HG03432 (cell line): Measurements from ENCODE around the gene CDK4.

Experiments used
- ATAC-seq: cut with Tn5 transposase; IDR thresholded peaks from one replicate; pipeline ENCODE4 v1.9.1; 2021; ENCODE audit warnings: mild to moderate bottlenecking, moderate library complexity; ENCODE audit not compliant: unreplicated experiment

Gene CDK4

GRCh38 chr12:57757771-57758170 lies 5.7 kb upstream of the CDK4 start:
- no peak for ATAC-seq

DNA sequence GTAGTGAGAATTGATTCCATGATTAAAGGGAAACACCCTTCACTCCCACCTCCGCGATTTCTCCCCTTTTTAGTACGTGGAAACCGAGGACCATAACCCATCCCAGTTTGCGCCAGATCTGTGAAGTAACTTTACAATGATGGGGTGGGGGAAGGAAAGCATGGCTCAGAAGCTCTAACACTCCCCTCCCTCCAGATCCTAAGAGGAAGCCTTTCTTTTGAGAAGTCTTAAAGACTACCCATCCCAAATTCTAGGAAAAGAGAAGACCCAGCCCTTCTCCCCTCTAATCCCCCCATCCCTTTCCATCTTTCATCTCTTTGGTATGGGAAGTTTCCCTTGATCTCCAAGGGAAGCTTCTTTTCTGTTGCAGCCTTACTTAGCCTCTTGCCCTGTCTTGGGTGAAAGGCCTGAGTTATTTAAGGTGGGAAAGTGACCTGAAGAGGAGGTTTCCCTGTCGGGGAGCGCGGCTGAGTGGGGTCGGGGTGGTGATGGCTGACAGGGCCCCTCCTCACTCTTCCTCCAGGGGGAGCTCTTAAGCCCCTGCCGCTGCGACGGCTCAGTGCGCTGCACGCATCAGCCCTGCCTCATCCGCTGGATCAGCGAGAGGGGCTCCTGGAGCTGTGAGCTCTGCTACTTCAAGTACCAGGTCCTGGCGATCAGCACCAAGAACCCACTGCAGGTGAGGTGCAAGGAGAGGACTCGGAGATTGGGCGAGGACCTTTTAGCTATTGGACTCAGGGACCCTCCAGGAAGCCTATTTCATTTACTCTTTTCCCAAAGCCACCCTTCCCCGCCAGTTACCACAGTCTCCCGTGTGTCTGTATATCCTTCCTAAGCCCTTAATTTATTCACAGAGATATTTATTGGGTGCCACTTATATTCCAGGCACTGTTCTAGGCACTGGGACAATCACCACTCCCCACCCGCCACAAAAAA lies 4.6 kb upstream of the CDK4 start:
- ATAC-seq = peak; percentile 20

DNA sequence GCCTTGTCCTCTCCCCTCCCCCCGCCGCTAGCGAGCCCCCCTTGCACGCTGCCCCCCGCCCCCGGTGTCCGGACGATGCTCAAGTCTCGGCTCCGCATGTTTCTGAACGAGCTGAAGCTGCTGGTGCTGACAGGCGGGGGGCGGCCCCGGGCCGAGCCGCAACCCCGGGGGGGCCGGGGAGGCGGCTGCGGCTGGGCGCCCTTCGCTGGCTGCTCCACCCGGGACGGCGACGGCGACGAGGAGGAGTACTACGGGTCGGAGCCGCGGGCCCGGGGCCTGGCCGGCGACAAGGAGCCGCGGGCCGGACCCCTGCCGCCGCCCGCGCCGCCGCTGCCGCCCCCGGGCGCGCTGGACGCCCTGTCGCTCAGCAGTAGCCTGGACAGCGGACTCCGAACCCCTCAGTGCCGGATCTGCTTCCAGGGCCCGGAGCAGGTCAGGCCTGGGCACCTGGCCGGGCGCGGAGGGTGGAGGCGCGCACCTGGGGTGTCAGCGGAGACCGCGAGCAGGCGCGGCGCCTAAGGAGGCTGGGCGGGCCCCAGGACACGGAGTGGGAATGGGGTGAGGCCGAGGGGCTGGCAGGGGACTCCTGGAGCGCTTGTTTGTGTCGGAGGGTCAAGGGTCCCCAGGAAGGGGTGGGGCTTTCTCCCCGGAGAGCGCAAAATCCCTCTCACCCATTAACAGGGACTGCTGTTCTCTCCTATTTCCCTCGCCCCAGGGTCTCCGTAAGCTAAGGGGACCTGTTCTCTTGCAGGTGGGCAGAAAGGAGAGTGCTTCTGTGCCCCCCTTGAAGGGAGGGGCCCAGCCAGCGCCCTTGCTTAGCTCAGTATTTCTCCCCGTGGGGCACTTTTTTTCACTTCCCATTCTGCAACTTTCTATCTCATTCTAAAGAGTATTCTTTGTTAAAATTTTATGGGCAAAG lies 3.6 kb upstream of the CDK4 start:
- ATAC-seq = no peak

GRCh38 chr12:57755194-57755453 lies 3.0 kb upstream of the CDK4 start:
- ATAC-seq = no peak

DNA sequence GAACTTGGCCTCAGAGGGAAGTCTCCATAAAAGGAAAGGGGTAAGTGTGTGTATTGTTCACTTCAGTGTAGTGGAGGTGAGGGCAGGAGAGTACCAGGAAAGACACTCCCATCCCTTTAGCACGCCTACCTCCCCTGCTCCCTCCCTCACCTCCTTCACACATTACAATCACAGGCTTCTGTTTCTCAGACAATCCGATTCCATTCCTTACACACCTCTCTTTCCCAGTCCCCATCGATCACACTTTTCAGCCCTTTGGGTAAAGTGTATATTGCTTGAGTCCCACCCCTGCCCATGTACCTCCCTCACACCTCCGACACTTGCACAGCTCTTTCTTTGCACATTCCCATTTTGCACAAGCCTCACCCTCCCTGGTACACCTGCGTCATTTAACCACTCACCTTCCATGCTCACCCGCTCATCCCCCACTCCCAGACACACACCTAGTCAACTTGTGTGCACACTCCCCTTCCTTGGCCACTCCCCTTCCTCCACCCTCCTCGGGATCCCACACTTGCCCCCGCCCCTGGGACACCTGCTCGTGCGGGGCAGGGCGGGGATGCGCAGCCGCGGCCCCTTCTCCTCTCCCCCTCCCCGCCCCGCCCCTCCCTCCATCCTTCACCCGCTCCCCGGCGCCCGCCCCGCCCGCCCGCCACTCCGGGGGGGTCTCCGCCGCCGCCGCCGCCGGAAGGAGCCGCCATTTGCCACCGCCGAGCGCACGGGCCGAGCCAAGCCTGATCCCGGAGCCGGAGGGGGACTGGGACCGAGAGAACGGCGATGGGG lies 2.5 kb upstream of the CDK4 start, which contains the start of gene MARCHF9:
MARCHF9 (plus strand) TSS at position 693 of the 783 bp plus-strand sequence. CDS start 426 bp downstream, outside the sequence.
- peak; percentile 44 for ATAC-seq

GRCh38 chr12:57753756-57754337 lies 1.7 kb upstream of the CDK4 start:
- ATAC-seq = no peak

GRCh38 chr12:57752668-57753000 lies 524 bp upstream of the CDK4 start:
- ATAC-seq = no peak

DNA sequence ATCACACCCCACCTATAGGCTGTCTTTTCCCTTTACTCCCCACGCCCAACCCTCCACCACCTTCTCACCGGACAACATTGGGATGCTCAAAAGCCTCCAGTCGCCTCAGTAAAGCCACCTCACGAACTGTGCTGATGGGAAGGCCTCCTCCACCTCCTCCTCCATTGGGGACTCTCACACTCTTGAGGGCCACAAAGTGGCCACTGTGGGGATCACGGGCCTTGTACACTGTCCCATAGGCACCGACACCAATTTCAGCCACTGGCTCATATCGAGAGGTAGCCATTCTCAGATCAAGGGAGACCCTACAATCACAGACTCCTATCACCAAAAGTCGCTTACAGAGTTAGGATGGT lies 700 bp downstream of the CDK4 start:
- no peak for ATAC-seq

DNA sequence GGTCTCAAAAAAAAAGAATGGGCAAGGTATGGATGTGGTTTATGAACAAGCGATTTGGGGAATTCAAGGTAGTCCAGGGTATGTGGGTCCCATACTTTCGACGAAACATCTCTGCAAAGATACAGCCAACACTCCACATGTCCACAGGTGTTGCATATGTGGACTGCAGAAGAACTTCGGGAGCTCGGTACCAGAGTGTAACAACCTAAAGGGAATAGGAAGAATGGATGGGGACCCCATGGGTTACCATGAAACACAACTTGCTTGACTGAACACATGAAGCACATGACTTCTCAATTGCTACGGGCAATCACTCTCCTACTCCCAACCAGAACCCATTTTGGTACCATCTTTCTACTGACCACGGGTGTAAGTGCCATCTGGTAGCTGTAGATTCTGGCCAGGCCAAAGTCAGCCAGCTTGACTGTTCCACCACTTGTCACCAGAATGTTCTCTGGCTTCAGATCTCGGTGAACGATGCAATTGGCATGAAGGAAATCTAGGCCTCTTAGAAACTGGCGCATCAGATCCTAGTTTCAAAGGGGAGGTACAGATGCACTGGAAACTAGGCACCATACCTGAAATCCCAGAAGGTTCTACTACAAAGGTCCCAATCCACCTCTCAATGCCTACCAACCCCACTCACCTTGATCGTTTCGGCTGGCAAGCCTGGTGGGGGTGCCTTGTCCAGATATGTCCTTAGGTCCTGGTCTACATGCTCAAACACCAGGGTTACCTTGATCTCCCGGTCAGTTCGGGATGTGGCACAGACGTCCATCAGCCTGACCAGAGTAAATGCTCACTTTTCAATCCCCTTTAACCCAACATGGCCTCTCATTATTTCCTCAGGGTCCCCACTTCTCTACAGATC lies 1.3 kb downstream of the CDK4 start:
- ATAC-seq = no peak

GRCh38 chr12:57749061-57749460 lies 3.0 kb downstream of the CDK4 start:
- no peak for ATAC-seq

DNA sequence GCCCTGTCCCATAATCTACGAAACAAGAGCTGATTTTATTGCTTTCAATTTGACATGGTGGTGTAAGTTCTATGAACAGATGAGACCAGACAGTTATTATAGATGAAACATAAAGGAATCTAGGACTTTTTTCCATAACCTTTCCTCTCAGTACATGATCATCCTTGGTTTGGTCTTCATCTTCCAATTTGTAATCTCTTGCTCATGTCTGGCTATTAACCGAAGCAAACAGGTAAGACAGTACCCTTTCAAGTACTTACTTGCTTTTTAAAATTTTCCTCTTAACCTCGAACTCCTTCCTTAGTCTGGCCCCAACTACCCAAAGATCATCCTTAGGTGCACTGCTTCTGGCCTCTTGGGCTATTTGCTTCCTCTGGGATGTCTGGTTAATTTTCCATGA lies 6.1 kb downstream of the CDK4 start:
- ATAC-seq = no peak

DNA sequence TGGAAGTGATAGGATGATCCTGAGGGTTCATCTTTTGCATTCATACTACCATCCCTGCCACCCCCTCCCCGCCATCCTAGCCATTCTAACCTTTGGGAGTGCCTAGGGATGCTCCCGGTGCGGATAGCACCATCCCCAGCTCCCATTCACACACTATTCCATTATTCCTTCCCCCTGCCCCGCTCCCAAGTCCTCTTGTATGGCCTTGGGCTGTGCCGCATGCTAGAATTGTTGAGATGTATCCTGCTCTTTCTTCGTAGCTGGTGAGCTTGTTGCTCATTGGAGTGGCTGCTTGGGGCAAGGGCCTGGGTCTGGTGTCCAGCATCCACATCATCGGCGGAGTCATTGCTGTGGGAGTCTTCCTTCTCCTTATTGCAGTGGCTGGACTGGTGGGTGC lies 6.6 kb downstream of the CDK4 start:
- no peak for ATAC-seq

GRCh38 chr12:57744777-57745484 lies 7.2 kb downstream of the CDK4 start, which contains the start of gene TSPAN31:
TSS of gene TSPAN31 (plus strand) at chr12:57745039. CDS start at chr12:57745155, 116 bp downstream.
- ATAC-seq = peak; percentile 83

- peak; percentile 44 for ATAC-seq
Measured at GRCh38 chr12:57744194-57744776, 7.8 kb downstream of the CDK4 start.

DNA sequence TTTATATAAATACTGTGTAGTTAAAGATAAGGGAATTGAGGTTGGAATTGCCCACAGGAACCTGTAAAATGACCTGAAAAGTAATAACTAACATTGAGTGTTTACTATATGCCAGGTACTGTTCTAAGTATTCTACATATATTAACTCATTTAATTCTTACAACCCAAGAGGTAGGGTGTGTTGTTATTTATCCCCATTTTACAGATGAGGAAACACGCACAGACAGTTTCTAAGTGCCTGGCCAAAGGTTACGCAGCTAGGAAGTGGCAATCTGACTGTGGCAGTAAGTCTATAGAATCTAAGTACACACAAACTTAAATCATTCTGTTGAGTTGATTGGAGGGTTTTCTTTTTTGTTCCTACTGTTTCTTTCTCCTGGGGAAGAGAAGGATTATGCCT lies 8.3 kb downstream of the CDK4 start:
- ATAC-seq = no peak

DNA sequence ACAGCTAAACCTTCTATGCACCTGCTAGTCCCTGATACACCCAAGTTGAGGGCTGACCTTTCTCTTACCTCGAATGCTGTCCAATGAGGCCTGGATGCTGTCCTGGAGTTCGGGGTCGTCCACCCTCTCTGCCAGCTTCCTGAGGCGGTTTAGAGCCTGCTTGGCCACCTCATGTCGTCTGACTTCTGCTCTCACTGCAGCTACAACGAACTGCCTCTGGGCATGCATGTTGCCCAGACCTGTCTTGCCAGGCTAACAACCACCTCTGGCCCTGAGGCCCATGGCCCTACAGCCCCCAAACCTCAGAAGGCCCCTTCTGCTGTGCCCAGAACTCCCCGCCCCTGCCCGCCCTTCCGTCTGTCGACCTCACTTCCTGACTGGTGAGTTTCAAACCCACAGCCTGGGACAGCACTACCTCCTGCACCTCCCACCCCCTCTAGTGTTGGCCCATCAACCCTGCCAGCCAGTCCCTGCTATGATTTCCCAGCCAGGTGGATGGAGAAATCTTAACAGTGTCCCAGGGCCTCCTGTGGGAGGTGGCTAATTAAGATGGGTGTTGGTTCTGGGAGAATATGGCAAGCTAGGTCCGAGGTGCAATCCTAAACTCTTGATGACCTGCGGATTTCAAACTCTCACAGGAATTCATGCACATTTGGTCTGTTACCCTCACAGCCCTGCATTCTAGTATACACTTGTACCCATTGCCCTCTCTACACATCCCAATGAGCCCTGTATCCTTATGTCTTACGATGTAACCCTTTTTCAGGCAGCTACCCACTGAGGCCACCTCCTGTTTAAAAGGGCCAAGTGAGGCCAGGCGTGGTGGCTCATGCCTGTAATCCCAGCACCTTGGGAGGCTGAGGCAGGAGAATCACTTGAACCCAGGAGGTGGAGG lies 10.0 kb downstream of the CDK4 start:
- ATAC-seq = peak; percentile 60

DNA sequence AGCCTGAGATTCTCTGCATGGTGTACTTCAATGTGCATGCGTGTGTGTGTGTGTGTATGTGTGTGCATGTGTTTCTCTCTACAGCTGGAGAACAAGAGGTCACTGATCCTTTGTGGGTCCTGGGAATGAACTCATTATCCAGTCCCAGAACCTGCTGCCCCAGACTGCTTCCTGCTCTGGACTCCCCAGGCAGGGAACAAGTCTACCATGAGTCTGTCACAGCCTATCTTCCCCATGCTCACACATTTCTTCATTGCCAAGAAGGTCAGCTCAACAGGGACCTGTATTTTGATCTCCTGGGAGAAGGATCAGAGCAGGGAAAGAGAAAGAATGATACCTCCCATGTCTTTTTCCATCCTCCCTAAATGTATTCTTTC lies 10.7 kb downstream of the CDK4 start:
- ATAC-seq = no peak
